22Rv1 (cell line): ENCODE measurements around the gene ZNF385B.

Experiments
- ZFX ChIP-seq: fragments of 450-650 bp; IDR thresholded peaks from 2 replicates; pipeline ENCODE4 v1.6.1; 2017; ENCODE audit warnings: antibody characterized with exemption, borderline replicate concordance
- TF ChIP-seq, protein P1 (sequence below): fragments of 450-650 bp; IDR thresholded peaks from 2 replicates; pipeline ENCODE4 v1.5.1; 2017; ENCODE audit warnings: mild to moderate bottlenecking

DNA sequence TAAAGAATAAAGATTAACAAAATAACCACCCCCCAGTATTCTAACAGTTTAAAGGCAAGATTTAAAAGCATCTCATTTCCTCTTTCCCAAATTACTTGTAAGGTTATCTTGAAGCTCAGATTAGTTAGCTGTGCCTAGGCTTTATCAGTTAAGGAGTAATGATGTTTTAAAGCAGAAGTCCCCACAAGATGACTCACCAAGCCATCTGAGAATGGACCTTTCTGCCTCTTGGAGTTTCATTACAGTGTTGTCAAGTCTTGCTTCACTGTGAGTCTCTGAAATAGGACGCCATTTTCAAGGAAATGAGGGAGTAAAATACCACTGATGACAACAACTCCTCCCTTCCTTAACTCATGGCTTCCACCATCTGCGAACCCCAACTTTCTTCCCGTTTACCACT, 35.9 kb downstream of the ZNF385B start:
- TF ChIP-seq, protein P1, sequence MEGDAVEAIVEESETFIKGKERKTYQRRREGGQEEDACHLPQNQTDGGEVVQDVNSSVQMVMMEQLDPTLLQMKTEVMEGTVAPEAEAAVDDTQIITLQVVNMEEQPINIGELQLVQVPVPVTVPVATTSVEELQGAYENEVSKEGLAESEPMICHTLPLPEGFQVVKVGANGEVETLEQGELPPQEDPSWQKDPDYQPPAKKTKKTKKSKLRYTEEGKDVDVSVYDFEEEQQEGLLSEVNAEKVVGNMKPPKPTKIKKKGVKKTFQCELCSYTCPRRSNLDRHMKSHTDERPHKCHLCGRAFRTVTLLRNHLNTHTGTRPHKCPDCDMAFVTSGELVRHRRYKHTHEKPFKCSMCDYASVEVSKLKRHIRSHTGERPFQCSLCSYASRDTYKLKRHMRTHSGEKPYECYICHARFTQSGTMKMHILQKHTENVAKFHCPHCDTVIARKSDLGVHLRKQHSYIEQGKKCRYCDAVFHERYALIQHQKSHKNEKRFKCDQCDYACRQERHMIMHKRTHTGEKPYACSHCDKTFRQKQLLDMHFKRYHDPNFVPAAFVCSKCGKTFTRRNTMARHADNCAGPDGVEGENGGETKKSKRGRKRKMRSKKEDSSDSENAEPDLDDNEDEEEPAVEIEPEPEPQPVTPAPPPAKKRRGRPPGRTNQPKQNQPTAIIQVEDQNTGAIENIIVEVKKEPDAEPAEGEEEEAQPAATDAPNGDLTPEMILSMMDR, result no peak
- no peak for TF ChIP-seq ZFX
